Right renal cortex interstitium (tissue), 3 donors: ENCODE data around the gene SDR42E2. TPM values are rescaled to one million over a fixed set of nuclear protein-coding genes. Genes with fewer than 3 reads are reported as not detected.
"Not testable (repeated sequence)": the region's sequence is repeated elsewhere in the genome, so short reads cannot be mapped to it uniquely, and the experiment has no call there.

Source experiments
- DNase-seq, 3 donors: peaks; one replicate each; pipeline ENCODE4 v3.0.0-alpha.2; 2013; ENCODE audit warnings: low read depth in 3 of 3, low spot score in 2 of 3
- polyA plus RNA-seq, 3 donors: library from polyadenylated mRNA; unstranded; fragments of 120-200 nt; gene quantifications; one replicate each; pipeline ENCODE4 v1.2.1, GENCODE V29; 2013; ENCODE audit not compliant: insufficient read length in 3 of 3

The SDR42E2 gene
- polyA plus RNA-seq, 3 donors, result 0.11 to 0.16 (median 0.15) TPM

GRCh38 chr16:22190081-22190775 lies 27.9 kb downstream of the SDR42E2 start:
- peak in 1 of 3 donors; percentile 97 for DNase-seq

GRCh38 chr16:22190776-22191531 lies 28.6 kb downstream of the SDR42E2 start:
- DNase-seq, result peak; percentile 99 to 100 (median 99)

GRCh38 chr16:22191532-22192260 lies 29.4 kb downstream of the SDR42E2 start:
- no peak for DNase-seq

GRCh38 chr16:22192261-22193062 lies 30.2 kb downstream of the SDR42E2 start:
- DNase-seq, result no peak

GRCh38 chr16:22193063-22193411 lies 30.7 kb downstream of the SDR42E2 start:
- no peak for DNase-seq

- no peak for DNase-seq
Measured at GRCh38 chr16:22194707-22195444, 32.6 kb downstream of the SDR42E2 start.

GRCh38 chr16:22195445-22195694 lies 33.1 kb downstream of the SDR42E2 start:
- DNase-seq, result no peak

- peak in 2 of 3 donors; percentile 88 to 96 for DNase-seq
Measured at GRCh38 chr16:22195695-22196558, 33.6 kb downstream of the SDR42E2 start.

GRCh38 chr16:22196559-22197168 lies 34.4 kb downstream of the SDR42E2 start:
- not testable (repeated sequence) for DNase-seq

GRCh38 chr16:22198547-22199293 lies 36.4 kb downstream of the SDR42E2 start:
- DNase-seq, result no peak

- no peak for DNase-seq
Measured at GRCh38 chr16:22202261-22202637, 39.9 kb downstream of the SDR42E2 start.

GRCh38 chr16:22203091-22203490 lies 40.8 kb downstream of the SDR42E2 start:
- no peak for DNase-seq

- DNase-seq, result no peak
Measured at GRCh38 chr16:22204091-22204655, 41.9 kb downstream of the SDR42E2 start.

GRCh38 chr16:22205577-22206012 lies 43.3 kb downstream of the SDR42E2 start:
- no peak for DNase-seq

GRCh38 chr16:22206013-22206841 lies 43.9 kb downstream of the SDR42E2 start, which contains the start of gene EEF2K:
EEF2K (plus strand) TSS chr16:22206278; CDS start chr16:22225730, 19,452 bp downstream.
- peak in 1 of 3 donors; percentile 82 for DNase-seq

- no peak for DNase-seq
Measured at GRCh38 chr16:22206842-22207714, 44.8 kb downstream of the SDR42E2 start.
